Activated naive CD4-positive, alpha-beta T cell treated with anti-CD3 and anti-CD28 coated beads, Interleukin-2, amount 50 U/mL, for 24 hours (primary cell): Measurements from ENCODE around the gene NAV2.

Source experiments
- H3K27ac Mint-ChIP-seq: one replicate; pipeline ENCODE4 v1.8.0; 2021; ENCODE audit warnings: mild to moderate bottlenecking, mixed read lengths
- H3K27me3 Mint-ChIP-seq: one replicate; pipeline ENCODE4 v1.8.0; 2021; ENCODE audit warnings: mixed read lengths
- H3K36me3 Mint-ChIP-seq: one replicate; pipeline ENCODE4 v1.8.0; 2021; ENCODE audit warnings: mixed read lengths
- H3K4me1 Mint-ChIP-seq: one replicate; pipeline ENCODE4 v1.8.0; 2021; ENCODE audit warnings: mixed read lengths
- H3K4me3 Mint-ChIP-seq: one replicate; pipeline ENCODE4 v1.8.0; 2021; ENCODE audit warnings: mild to moderate bottlenecking, mixed read lengths
- H3K9me3 Mint-ChIP-seq: one replicate; pipeline ENCODE4 v1.8.0; 2021; ENCODE audit warnings: mixed read lengths

The NAV2 gene

DNA sequence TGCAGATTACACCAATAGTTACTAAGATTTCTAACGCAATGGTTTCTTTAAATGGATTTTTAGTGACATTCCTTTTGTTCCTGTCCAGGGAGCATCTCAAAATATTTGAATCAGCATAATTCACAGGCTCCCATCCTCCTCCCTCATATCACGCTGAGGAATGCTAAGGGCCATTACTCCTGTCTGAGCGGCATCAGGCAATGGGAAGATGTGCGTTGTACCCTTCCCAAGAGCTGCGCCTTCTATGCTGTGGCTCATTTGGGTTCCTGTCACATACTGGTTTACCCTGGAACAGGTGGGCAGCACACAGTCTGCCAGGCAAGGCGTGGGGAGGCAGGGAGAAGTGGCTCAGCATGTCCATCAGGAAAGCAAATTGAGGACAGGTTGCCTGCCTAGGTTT is 325.8 kb downstream of the NAV2 start:
- Mint-ChIP-seq H3K9me3 (no peaks in the 10 kb centered on the region), H3K27me3 (peaks cover 11% of the 10 kb centered on the region), H3K4me3 (no peak overlapping the region), H3K4me1 (no peaks in the 10 kb centered on the region), H3K36me3 (no peaks in the 10 kb centered on the region), H3K27ac (no peak overlapping the region)

DNA sequence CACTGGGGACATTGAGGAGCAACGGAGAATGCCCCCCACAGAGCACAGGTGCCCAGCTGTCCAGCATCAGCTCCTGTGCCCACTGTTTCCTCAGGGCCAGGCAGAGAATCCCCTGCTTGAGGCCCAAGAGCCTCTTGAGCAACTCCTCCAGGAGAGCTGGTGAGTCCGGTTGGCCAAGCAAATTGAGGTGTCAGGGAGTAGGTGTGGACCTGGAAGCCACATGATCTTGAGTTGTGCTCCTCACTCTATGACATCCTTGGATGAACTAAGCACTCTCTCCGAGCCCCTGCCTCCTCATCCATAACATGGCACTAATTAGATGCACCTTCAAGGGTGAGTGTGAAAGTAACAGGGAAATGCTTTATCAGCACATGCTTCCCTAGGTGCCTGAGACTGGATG is 326.3 kb downstream of the NAV2 start:
- Mint-ChIP-seq H3K36me3 (no peaks in the 10 kb centered on the region), H3K4me1 (no peaks in the 10 kb centered on the region), H3K27me3 (peaks cover 11% of the 10 kb centered on the region), H3K9me3 (no peaks in the 10 kb centered on the region), H3K27ac (no peak overlapping the region), H3K4me3 (no peak overlapping the region)

DNA sequence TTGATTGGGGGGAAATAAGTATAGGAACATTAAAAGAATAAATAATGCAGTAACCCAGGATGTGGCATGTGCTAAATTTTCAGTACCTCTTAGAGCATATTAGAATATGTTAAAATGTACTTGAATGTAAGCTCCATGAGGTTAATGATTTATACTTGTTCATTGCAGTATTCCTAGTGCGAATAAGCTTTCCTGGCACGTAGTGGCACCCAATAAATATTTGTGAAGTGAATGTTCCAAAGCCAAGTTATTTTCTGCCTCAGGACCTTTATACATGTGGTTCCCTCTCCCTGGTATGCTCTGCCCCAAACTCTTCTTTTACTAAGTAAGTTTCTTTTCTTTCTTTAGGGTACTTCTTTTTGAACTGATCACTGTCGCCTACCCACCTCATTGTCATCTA is 328.9 kb downstream of the NAV2 start:
- H3K36me3 Mint-ChIP-seq, result no peaks in the 10 kb centered on the region
- no peaks in the 10 kb centered on the region for H3K4me1 Mint-ChIP-seq
- peaks cover 2% of the 10 kb centered on the region for H3K27me3 Mint-ChIP-seq

DNA sequence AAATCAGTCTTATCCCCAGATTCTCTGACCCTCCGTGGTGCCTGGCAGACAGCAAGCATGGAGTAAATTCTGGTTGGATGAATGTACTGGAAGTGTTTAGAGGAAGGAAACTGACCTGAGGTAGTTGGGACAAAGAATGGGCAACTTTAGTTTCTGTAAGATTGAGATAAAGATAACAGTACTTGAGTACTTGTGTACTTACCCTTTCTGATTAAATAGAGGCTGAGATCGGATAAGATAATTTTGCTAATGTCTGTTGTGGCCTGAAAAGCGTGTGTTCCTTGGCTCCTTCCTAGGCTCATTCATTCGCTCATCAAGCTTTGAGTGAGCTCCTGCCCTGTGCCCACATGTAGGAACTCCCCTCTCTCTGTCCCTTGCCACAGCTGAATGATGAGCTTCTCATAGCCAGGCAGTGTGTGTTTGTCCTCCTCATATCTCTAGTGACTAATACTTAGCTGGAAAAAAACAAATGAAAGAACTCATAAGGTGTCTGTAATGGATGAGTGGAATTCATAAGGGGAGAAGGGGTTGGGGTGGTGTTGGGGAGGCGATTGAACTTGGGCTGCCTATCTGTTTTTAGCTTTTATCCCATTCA is 329.5 kb downstream of the NAV2 start:
- Mint-ChIP-seq H3K9me3 (no peaks in the 10 kb centered on the region), H3K27ac (no peak overlapping the region), H3K36me3 (no peaks in the 10 kb centered on the region), H3K27me3 (peaks cover 2% of the 10 kb centered on the region), H3K4me3 (no peak overlapping the region), H3K4me1 (no peaks in the 10 kb centered on the region)

More for the DNA sequence above, 328.9 kb downstream of the NAV2 start:
- Mint-ChIP-seq H3K9me3 (no peaks in the 10 kb centered on the region), H3K27ac (no peak overlapping the region), H3K4me3 (no peak overlapping the region)

DNA sequence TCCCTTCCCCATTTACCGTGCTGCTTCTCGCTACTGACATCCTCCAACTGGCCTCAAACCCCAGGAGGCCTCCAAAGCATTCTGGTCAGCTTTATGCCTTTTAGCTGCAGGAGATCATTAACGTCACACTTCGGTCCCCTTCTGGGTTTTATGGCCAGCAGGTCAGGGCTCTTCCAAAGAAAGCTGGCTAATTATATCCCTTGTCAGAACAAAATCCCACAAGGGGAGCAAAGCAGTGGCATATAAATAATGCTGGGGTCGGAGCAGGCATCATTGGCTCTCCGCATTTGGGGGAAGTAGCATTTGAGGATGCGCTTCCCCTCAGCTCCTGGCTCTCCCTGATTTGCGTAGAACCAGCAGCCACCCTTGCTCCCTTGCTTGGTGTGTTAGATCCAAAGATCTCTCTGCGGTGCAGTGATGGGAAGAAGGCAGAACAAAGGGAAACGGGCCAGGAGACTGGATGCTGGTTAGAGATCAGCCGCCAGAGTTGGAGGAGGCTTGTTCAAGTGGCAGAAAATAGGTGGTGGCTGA is 330.2 kb downstream of the NAV2 start:
- Mint-ChIP-seq H3K27me3 (peaks cover 2% of the 10 kb centered on the region), H3K9me3 (no peaks in the 10 kb centered on the region), H3K4me1 (no peaks in the 10 kb centered on the region), H3K27ac (no peak overlapping the region), H3K4me3 (no peak overlapping the region), H3K36me3 (no peaks in the 10 kb centered on the region)

DNA sequence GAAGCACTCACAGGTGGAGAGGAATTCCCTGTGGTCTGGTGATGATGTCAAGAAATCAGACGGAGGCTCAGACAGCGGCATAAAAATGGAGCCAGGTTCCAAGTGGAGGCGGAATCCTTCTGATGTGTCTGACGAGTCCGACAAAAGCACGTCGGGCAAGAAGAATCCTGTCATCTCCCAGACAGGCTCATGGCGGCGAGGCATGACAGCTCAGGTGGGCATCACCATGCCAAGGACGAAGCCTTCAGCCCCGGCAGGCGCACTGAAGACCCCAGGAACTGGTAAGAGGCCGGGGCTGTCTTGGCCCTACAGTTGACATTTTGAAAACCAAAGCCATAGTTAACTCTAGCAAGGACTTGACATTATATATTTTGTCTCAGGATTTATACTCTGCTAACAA is 331.4 kb downstream of the NAV2 start:
- Mint-ChIP-seq H3K4me3 (no peak overlapping the region), H3K9me3 (no peaks in the 10 kb centered on the region), H3K4me1 (no peaks in the 10 kb centered on the region), H3K36me3 (no peaks in the 10 kb centered on the region), H3K27ac (no peak overlapping the region), H3K27me3 (peaks cover 2% of the 10 kb centered on the region)

DNA sequence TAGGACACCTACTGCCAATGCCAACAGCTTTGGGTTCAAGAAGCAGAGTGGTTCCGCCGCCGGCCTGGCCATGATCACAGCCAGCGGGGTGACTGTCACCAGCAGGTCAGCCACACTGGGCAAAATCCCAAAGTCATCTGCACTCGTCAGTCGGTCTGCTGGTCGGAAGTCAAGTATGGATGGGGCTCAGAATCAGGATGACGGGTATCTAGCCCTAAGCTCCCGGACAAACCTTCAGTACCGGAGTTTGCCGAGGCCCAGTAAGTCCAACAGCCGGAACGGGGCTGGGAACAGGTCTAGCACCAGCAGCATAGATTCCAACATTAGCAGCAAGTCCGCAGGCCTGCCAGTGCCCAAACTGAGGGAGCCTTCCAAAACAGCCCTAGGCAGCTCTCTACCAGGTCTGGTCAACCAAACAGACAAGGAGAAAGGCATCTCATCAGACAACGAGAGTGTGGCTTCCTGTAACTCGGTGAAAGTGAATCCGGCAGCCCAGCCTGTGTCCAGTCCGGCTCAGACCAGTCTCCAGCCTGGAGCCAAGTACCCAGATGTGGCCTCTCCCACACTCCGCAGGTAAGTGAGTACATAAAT is 332.6 kb downstream of the NAV2 start:
- Mint-ChIP-seq H3K27ac (no peak overlapping the region), H3K27me3 (no peaks in the 10 kb centered on the region), H3K9me3 (no peaks in the 10 kb centered on the region), H3K4me3 (no peak overlapping the region), H3K36me3 (no peaks in the 10 kb centered on the region), H3K4me1 (no peaks in the 10 kb centered on the region)

DNA sequence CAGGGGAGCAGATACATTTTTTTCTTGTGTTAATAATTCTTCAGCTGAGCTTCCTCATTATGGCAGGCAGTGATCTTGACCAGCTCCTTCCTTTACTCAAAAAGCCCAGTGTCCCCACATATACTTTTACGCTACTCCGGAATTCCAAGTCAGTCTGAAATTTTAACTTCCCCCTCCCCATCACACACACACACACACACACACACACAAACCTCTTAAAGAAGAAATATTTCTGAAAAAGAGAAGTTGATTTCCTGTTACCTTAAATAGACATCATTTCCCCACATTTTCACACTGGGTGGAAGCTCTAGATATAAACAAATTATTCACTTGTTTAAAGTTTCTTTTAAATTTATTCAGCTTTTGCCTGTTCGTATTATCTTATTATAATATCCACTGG is 333.8 kb downstream of the NAV2 start:
- Mint-ChIP-seq H3K4me1 (no peaks in the 10 kb centered on the region), H3K27ac (no peak overlapping the region)

DNA sequence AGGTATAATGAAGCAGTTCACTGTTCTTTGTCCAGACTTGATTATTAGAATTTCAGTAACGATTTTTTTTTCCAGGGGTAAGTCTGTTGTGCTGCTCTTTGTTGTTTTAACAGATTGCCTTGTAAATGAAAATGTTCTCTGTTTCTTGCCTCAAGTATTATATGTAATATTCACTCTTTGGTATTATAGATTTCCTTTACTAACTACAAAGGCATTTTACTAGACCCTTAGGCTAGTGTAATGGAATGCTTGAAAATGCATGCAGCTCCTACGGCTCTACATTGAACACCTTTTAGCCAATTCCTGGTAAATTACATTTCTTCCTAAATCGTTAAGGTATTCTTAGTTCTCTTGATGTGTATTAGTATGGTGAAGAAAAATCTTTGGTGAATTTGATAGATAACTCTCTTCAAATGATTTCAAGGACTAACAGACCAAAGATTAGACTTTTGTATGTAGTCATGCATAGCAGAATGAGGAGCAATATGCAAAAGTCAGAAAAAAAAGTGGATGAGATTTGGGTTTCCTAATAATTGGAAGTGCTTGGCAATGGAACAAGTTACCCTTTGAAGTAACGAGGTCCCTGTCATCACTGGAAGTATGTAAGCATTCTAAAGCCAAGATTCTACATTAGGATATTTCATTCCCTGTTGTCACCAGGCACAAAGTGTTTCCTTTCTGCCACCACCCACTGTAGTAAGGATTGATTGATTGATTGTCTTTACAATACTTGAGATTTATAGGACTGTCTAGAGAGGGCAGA is 334.6 kb downstream of the NAV2 start:
- Mint-ChIP-seq H3K36me3 (no peaks in the 10 kb centered on the region), H3K4me1 (no peaks in the 10 kb centered on the region), H3K27me3 (no peaks in the 10 kb centered on the region), H3K9me3 (no peaks in the 10 kb centered on the region), H3K4me3 (no peak overlapping the region), H3K27ac (no peak overlapping the region)

More for the DNA sequence above, 333.8 kb downstream of the NAV2 start:
- Mint-ChIP-seq H3K9me3 (no peaks in the 10 kb centered on the region), H3K36me3 (no peaks in the 10 kb centered on the region), H3K27me3 (no peaks in the 10 kb centered on the region), H3K4me3 (no peak overlapping the region)

DNA sequence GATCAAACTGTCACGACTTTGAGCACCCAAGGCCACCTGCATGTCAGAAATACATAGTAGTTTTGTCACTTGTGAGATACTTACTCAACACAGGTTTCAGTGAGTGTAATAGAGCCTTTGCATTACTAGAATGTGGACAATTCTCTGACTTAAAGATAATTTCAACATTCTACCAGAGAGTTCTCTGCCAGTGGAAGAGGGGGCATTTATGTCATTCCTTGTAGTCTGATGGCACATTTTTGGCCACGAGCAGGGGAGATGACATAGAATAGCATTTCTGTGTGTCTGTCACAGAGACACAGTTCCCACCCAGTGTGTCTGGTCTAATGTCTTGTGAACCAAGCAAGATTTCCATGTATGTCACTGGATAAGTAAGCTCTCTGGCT is 335.1 kb downstream of the NAV2 start:
- H3K27me3 Mint-ChIP-seq, result no peaks in the 10 kb centered on the region
- H3K27ac Mint-ChIP-seq, result no peak overlapping the region
- H3K4me1 Mint-ChIP-seq, result no peaks in the 10 kb centered on the region
- H3K9me3 Mint-ChIP-seq, result no peaks in the 10 kb centered on the region
- H3K4me3 Mint-ChIP-seq, result no peak overlapping the region
- H3K36me3 Mint-ChIP-seq, result no peaks in the 10 kb centered on the region

DNA sequence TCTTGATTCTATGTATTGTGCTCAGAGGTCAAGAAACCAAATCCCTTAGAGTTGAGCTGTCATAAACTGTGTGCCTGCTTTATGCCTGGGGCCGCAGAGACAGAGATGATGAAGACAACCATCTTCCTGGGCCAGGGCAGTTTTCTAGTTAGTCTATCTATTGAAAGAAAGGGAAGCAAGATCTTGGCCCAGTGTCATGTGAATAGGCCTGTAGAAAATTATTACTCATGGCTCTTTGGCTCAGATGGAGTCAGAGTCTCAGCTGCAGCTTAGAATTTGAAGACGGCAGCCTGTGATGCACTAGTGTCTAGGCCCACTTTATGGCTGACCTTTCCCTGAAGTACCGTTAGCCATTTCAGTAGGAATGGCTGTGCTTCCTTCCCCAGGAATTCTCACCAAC is 335.6 kb downstream of the NAV2 start:
- Mint-ChIP-seq H3K36me3 (no peaks in the 10 kb centered on the region), H3K9me3 (no peaks in the 10 kb centered on the region), H3K27ac (no peak overlapping the region), H3K27me3 (no peaks in the 10 kb centered on the region), H3K4me1 (no peaks in the 10 kb centered on the region), H3K4me3 (no peak overlapping the region)

DNA sequence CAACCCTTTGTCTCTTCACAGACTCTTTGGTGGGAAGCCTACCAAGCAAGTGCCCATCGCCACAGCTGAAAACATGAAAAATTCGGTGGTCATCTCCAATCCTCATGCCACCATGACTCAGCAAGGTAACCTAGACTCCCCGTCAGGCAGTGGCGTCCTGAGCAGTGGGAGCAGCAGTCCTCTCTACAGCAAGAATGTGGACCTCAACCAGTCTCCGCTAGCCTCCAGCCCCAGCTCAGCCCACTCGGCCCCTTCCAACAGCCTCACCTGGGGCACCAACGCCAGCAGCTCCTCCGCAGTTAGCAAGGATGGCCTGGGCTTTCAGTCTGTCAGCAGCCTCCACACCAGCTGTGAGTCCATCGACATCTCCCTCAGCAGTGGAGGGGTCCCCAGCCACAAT is 336.1 kb downstream of the NAV2 start:
- Mint-ChIP-seq H3K36me3 (no peaks in the 10 kb centered on the region), H3K4me1 (no peaks in the 10 kb centered on the region), H3K27me3 (no peaks in the 10 kb centered on the region), H3K9me3 (no peaks in the 10 kb centered on the region), H3K27ac (no peak overlapping the region), H3K4me3 (no peak overlapping the region)

DNA sequence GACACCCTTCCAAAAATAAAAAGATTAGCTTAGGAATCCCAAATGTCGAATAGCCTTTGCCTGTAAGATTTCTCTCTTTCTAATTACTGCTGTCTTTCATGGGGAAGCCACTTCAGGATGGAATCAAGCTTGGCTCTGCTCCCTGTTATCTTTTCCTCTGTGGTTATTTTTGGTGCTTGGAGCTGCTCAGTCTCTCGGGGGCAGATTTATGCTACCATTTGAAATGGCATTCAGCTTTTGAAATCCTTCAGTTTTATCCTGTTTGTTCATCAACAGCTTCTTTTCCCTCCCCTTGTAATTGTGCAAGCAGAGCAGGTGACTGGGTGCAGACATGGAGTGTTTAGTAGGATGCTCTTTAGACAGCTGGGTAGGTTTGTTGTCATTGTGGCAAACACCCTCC is 336.6 kb downstream of the NAV2 start:
- Mint-ChIP-seq H3K36me3 (no peaks in the 10 kb centered on the region), H3K27ac (no peak overlapping the region), H3K27me3 (no peaks in the 10 kb centered on the region), H3K9me3 (no peaks in the 10 kb centered on the region), H3K4me3 (no peak overlapping the region), H3K4me1 (no peaks in the 10 kb centered on the region)

DNA sequence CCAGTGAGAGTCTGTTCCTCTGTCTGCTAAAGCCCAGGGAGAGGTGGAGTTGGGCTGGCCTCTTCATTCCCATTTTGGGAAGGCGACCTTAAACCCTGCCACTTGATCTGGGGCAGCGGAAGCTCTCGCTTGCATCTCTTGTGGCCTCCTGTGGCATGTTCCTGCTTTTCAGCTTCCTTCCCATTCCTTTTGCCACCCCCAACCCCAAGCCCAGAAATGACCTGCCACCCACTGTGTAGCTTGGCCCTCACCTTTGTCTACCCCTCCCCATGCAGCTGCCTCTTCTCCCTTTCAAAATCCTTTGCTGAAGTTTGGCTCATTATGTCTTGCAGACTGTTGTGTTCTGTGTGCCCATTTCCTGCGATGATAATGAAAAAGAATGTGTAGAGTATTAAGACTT is 337.4 kb downstream of the NAV2 start:
- Mint-ChIP-seq H3K4me3 (no peak overlapping the region), H3K27ac (no peak overlapping the region), H3K27me3 (no peaks in the 10 kb centered on the region), H3K4me1 (no peaks in the 10 kb centered on the region), H3K36me3 (no peaks in the 10 kb centered on the region), H3K9me3 (no peaks in the 10 kb centered on the region)

DNA sequence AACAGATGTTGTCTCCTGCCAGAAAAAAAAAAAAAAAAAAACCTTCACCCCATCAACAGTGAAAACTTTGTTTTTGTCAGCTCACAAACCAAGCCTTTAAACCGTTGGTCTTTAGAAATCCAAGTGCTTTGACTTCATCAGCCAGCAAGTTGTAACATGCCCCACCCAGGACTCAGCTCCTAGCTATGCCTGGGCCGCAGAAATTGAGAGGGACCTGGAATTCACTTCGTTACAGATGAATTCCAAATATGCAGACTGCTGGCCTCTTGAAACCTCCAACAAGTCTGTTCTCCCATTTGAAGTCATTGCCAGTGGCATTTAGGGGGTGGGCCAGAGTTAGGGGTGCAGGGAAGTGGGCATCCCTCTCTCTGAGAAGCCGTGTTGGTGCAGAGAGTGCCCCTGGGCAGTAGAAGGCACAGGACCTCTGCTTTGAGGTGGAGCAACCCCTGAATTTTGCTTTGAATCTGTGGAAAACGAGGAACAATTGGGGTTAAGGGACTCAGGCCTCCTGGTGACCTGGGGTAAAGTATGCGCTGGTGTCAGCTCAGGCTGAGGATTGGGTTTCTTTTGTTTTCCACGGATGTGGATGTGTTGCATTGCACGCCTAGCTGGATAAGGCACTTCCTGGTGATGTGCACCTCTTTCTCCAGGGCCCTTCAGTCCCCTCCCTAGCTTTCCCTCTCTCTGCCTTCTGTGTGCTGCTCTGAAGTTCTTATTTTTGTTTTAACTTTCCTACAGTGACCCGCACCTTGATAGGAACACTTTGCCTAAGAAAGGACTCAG is 338.1 kb downstream of the NAV2 start:
- Mint-ChIP-seq H3K9me3 (no peaks in the 10 kb centered on the region), H3K27ac (no peak overlapping the region), H3K4me3 (no peak overlapping the region), H3K27me3 (no peaks in the 10 kb centered on the region), H3K36me3 (no peaks in the 10 kb centered on the region), H3K4me1 (no peaks in the 10 kb centered on the region)
